ENCODE measurements around the gene HMOX2.

GRCh38 chr16:4487955-4488498 lies 11.8 kb downstream of the HMOX2 start:
- no peak for TF ChIP-seq POLR2A (IDR thresholded peaks at IDR 0.05; ENCODE audit: low read length)
- TF ChIP-seq CTCF (IDR thresholded peaks at IDR 0.05) = no peak
- no peak for TF ChIP-seq ZSCAN20 (CRISPR knock-in tag; IDR thresholded peaks at IDR 0.05)
- no peak for TF ChIP-seq MYC (IDR thresholded peaks at IDR 0.05; ENCODE audit: borderline replicate concordance, low read length)
- no peak for TF ChIP-seq FOSL2 (IDR thresholded peaks at IDR 0.05)
- no peak for TF ChIP-seq FOSL2 (CRISPR knock-in tag; IDR thresholded peaks at IDR 0.05)
